Smooth muscle cell (in vitro differentiated cells): ENCODE results near the gene YES1. TPM values are rescaled to one million over a fixed set of nuclear protein-coding genes. Genes with fewer than 3 reads are reported as not detected.

Source experiments
- DNase-seq: peaks from one replicate; lab custom pipeline; 2025; ENCODE audit not compliant: unreplicated experiment; lab: John Stamatoyannopoulos, UW
- H2AFZ ChIP-seq: fragments of 200-600 bp; sonication (generic); 2 replicates; pipeline ENCODE4 v1.6.0; 2016; ENCODE audit warnings: antibody characterized with exemption, low read depth, mild to moderate bottlenecking
- H3F3A ChIP-seq: fragments of 200-600 bp; sonication (generic); 2 replicates; pipeline ENCODE4 v1.6.0; 2017; ENCODE audit warnings: antibody characterized with exemption, low read depth
- H3K27ac ChIP-seq: fragments of 200-600 bp; sonication (generic); 2 replicates; pipeline ENCODE4 v1.5.1; 2016; ENCODE audit warnings: low read depth, mild to moderate bottlenecking
- H3K27me3 ChIP-seq: fragments of 200-600 bp; sonication (generic); 2 replicates; pipeline ENCODE4 v1.6.1; 2016; ENCODE audit warnings: low read depth, mild to moderate bottlenecking
- H3K36me3 ChIP-seq: fragments of 200-600 bp; sonication (generic); 2 replicates; pipeline ENCODE4 v1.5.1; 2016; ENCODE audit warnings: low read depth
- H3K4me1 ChIP-seq: fragments of 200-600 bp; sonication (generic); 2 replicates; pipeline ENCODE4 v1.5.1; 2016; ENCODE audit warnings: low read depth
- H3K4me2 ChIP-seq: fragments of 200-600 bp; sonication (generic); 2 replicates; pipeline ENCODE4 v1.6.0; 2016; ENCODE audit warnings: mild to moderate bottlenecking
- H3K4me3 ChIP-seq: fragments of 200-600 bp; sonication (generic); 2 replicates; pipeline ENCODE4 v1.5.1; 2016; ENCODE audit warnings: mild to moderate bottlenecking
- H3K79me2 ChIP-seq: fragments of 200-600 bp; sonication (generic); 2 replicates; pipeline ENCODE4 v1.6.0; 2016; ENCODE audit warnings: low read depth, mild to moderate bottlenecking
- H3K9ac ChIP-seq: fragments of 200-600 bp; sonication (generic); 2 replicates; pipeline ENCODE4 v1.6.0; 2016; ENCODE audit warnings: low read depth
- H3K9me3 ChIP-seq: fragments of 200-600 bp; sonication (generic); replicated peaks from 2 replicates; pipeline ENCODE4 v1.5.1; 2016; ENCODE audit warnings: low read depth
- H4K20me1 ChIP-seq: fragments of 200-600 bp; sonication (generic); 2 replicates; pipeline ENCODE4 v1.6.0; 2016; ENCODE audit warnings: low read depth
- CTCF ChIP-seq: fragments of 200-600 bp; sonication (generic); IDR thresholded peaks from 2 replicates; pipeline ENCODE4 v1.5.1; 2017; ENCODE audit warnings: borderline replicate concordance, mild to moderate bottlenecking, antibody characterized with exemption; ENCODE audit not compliant: insufficient read depth, poor library complexity, severe bottlenecking
- WGBS: methylation state at CpG from one replicate; pipeline ENCODE4 v1.1.7; 2016; ENCODE audit warnings: low lambda C conversion rate; 5-methylcytosine and 5-hydroxymethylcytosine counted together
- polyA plus RNA-seq: library from polyadenylated mRNA; unstranded; fragments of >200 nt; fragmentation: Nextera tagmentation; extraction: Ambion mirVana; gene quantifications from 2 replicates; pipeline ENCODE4 v1.2.1, GENCODE V29; 2016
- total RNA-seq: library from RNA; depleted of rRNA; stranded (reverse); fragments of >200 nt; gene quantifications from 2 replicates; pipeline ENCODE4 v1.2.3, GENCODE V29; 2014

The YES1 gene
- total and polyA plus RNA-seq, 2 experiments from 2014 or later, result 22.6 to 179 TPM

- H3K9ac ChIP-seq, result no peak overlapping the region
- H2AFZ ChIP-seq, result no peak overlapping the region
- no peak overlapping the region for H3K4me3 ChIP-seq
- no peaks in the 10 kb centered on the region for H3K4me1 ChIP-seq
- H3K27me3 ChIP-seq, result peaks cover 11% of the 10 kb centered on the region
- H3K27ac ChIP-seq, result no peak overlapping the region
- no peaks in the 10 kb centered on the region for H3K79me2 ChIP-seq
- H4K20me1 ChIP-seq, result no peaks in the 10 kb centered on the region
- WGBS, result 67% methylated on average over 15 of the region's 15 CpGs
- no peak for TF ChIP-seq CTCF
- no peak overlapping the region for H3K4me2 ChIP-seq
- no peaks in the 10 kb centered on the region for H3K9me3 ChIP-seq
- no peaks in the 10 kb centered on the region for H3K36me3 ChIP-seq
- no peak for DNase-seq
- no peaks in the 10 kb centered on the region for H3F3A ChIP-seq
These were observed 29.8 kb upstream of the YES1 start for GRCh38 chr18:841647-842370.

GRCh38 chr18:840516-840915, 28.5 kb upstream of the YES1 start:
- Histone ChIP-seq H3K9me3 (no peaks in the 10 kb centered on the region), H3K4me3 (no peak overlapping the region), H3K4me2 (no peak overlapping the region), H3K4me1 (no peaks in the 10 kb centered on the region), H3F3A (no peaks in the 10 kb centered on the region), H4K20me1 (no peaks in the 10 kb centered on the region), H3K27ac (no peak overlapping the region), H3K27me3 (peaks cover 11% of the 10 kb centered on the region), H3K36me3 (no peaks in the 10 kb centered on the region), H3K79me2 (no peaks in the 10 kb centered on the region), H3K9ac (no peak overlapping the region), H2AFZ (no peak overlapping the region)
- TF ChIP-seq CTCF, result no peak
- no peak for DNase-seq
- 76% methylated on average over 2 of the region's 2 CpGs for WGBS

GRCh38 chr18:840023-840408, 28.0 kb upstream of the YES1 start:
- Histone ChIP-seq H3K4me2 (no peak overlapping the region), H3K36me3 (no peaks in the 10 kb centered on the region), H3F3A (no peaks in the 10 kb centered on the region), H2AFZ (no peak overlapping the region), H3K79me2 (no peaks in the 10 kb centered on the region), H3K27ac (no peak overlapping the region), H3K9me3 (no peaks in the 10 kb centered on the region), H3K9ac (no peak overlapping the region), H4K20me1 (no peaks in the 10 kb centered on the region), H3K4me1 (no peaks in the 10 kb centered on the region), H3K27me3 (peaks cover 11% of the 10 kb centered on the region), H3K4me3 (no peak overlapping the region)
- no peak for DNase-seq
- WGBS, result 90% methylated on average over 1 of the region's 1 CpG
- no peak for TF ChIP-seq CTCF
